ENCODE data around the gene ERI3.
"Not testable (repeated sequence)": the region's sequence is repeated elsewhere in the genome, so short reads cannot be mapped to it uniquely, and the experiment has no call there.

ERI3 gene

DNA sequence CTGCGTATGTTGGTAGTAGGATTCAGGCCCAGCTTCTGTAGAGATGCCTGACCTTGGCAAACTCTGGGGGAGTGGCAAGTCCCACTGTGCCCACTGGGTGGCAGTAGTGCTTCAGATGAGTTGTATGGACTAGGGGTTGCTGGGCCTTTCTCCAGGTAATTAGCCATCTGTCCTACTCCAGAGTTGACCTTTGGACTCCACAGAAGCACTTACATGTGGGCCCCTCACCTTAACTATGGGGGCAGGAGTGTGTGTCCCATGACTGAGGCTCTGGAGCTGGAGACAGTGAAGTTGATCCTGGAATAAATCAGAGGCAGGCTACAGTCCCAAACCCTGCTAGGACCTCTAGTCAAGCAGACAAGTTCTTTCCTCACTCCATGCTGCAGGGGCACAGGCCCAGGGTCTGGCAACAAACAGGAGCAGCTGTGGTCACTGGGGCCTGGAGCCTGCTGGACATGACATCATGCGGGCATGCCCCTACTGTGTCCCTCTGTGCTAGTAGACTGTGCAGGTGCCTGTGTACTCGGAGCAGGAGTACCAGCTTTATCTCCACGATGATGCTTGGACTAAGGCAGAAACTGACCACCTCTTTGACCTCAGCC lies 137.1 kb downstream of the ERI3 start:
- peak; percentile 90 for FAIRE-seq

DNA sequence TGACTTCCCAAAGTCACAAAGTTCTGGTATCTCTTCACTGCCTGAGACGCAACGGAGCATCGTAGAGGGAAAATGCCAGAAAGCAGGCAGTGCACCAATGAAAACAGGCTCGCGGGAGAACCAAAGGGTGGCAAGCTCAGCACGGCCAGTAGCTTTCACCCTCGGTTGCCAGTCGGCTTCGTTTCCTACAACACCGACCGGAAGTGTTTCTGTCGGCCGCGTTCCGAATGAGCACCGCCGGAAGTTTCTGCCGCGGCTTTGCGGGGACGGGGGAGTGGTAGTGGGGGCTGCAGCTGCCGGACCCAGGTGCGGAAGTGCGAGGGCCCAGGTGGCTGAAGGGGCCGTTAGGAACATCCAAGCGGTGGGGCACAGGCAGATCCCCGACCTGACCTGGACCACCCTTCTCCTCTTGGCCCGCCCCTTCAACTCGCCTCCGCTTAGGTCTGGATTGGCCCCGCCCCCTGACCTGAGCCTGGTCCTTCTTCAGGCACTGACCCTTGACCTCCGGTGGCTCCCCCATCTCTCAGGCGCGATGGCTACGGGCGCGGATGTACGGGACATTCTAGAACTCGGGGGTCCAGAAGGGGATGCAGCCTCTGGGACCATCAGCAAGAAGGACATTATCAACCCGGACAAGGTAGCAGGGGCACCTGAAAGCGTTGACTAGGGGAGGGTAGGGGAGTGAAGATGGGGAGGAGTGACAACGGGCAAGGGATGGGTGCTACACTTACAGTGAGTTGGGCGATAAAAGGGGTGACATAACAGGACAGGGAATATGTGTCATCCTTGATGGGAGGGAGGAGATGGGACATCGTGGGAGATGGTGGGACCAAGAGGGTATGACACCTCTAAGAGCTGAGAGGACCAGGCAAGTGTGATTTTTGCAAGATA lies 141.6 kb downstream of the ERI3 start, which contains the start of gene DMAP1:
TSS of gene DMAP1 (plus strand) at position 250 of the 891 bp plus-strand sequence. CDS start at position 533, 283 bp downstream.
- peak; percentile 90 for FAIRE-seq

More for the DNA sequence above, 137.1 kb downstream of the ERI3 start:
- DNase-seq (ENCODE audit: insufficient read length, low spot score), result peak; percentile 60

DNA sequence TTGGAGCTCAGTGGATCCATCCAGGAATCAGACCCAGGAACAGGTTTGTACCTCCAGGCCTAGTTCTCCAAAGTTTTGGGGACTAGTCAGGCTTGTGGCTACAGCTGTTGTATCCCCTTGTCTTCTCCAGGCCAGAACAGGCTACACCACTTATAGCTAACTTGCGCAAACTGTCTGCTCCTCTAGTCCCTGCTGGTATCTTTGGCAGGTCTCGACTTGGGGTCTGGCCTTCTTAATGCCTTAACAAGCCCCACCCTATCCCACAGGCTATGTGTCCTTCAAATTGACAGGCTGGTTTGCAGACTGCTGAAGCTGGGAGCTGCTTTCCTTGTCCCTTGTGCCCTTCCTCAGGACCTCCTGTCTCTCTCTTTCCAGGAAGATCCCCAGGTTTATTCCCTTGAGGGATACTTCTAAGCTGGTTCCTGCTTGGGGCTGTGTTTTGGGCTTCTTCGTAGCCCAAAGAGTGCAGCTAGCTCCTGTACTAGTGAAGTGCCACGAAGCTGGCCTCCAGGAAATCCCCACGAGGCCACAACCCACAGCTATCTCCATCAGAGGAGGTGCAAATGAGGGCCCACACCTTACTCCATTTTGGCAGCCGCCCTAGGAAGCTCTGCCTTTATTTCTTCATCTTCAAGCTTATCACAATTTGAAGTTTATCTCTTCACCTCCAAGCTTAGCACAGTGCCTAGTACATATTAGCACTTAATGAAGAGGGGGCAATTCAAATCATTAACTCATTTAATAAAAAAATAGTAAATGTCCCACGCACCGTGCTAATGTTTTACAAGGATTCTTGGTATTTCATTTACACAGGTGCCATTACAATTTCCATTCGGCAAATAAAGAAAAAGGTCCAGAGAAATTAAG lies 142.5 kb downstream of the ERI3 start:
- DNase-seq (ENCODE audit: insufficient read length, low spot score) (no peak), FAIRE-seq (peak; percentile 18)

More for the DNA sequence above, 141.6 kb downstream of the ERI3 start, which contains the start of gene DMAP1:
- peak; percentile 44 for DNase-seq (ENCODE audit: insufficient read length, low spot score)

DNA sequence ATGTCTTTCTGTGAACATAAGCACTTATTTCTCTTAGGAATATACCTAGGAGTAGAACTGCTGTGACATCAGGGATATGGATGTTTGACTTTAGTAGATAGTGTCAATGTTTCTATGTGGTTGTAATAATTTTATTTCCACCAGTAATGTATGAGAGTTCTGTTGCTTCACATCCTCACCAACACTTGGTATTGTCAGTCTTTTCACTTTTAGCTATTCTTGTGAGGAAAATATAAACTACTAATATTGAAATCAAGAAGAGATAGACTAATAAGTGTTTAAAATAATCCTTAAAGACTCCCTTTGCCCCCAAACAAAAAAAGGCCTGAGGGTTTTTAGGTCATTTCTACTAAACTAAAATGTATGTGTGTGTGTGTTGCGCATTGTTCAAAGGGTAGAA lies 144.5 kb downstream of the ERI3 start:
- DNase-seq (ENCODE audit: insufficient read length, low spot score) (no peak), FAIRE-seq (no peak)

DNA sequence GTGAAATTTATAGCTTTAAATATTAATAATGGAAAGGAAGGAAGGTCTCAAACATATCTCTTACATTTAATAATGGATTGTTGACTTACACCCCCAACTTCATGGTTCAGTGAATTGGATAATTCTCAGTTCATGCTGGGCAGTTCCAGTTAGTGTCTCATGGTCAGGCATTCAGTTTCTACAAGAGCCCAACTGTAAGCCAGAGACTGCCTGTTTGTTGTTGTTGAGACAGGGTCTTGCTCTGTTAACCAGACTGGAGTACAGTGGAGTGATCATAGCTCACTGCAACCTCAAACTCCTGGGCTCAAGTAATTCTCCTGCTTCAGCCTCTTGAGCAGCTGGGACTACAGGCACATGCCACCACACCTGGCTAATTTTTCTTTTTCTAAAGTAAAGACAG lies 146.8 kb downstream of the ERI3 start:
- no peak for DNase-seq (ENCODE audit: insufficient read length, low spot score)
- FAIRE-seq, result no peak

DNA sequence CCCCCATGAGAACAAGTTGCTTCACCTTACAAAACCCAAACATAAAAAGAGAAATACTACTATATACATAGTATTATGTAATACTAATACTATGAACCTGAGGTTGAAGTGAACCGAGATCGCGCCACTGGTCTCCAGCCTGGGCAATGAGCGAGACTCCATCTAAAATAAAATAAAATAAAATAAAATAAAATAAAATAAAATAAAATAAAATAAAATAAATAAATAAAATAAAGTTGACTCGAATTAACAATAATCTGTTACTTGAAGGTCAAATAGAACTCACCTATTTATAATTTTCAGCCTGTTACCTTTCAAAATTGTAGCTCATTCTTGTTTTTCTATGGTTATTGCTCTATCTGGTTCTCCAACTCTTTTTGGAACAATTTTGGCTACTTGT lies 148.5 kb downstream of the ERI3 start:
- not testable (repeated sequence) for FAIRE-seq; DNase-seq (ENCODE audit: insufficient read length, low spot score)

DNA sequence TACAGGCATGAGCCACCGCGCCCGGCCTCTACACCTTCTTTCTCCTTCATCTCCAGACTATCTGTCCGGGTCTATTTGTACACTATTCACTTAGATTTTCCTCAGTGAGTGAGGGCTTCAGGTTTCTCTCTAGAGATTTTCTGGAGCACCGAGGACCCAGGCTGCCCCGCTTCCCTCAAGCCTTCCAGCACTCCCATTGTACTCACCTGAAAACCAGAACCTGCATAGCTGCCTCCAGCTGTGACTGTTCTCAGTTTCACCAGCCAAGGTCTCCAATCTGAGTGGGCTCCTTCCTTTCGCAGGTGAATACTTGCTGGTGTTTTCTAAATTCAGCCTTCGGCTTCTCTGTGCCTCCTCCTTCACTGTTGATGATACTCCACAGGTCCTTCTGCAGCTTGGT lies 154.7 kb downstream of the ERI3 start:
- DNase-seq (ENCODE audit: insufficient read length, low spot score) (no peak), FAIRE-seq (no peak)

DNA sequence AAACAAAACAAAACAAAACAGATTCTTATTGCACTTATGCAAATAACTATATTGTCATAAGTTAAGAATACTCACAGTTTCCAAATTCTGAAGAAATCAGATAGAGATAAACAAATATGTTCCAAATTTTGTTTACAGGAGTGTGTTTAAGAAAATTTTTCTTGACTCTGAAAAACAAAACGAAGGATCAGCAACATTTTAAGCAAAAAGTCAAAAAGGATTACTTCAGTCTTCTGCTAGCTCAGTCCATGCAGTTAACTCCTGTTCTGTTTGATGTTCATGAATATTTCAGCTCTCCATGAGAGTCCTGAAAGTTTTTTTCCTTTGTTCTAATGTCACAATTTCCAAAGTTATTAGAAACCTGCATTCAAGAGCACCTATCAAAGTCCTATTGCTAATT lies 180.4 kb downstream of the ERI3 start:
- DNase-seq (ENCODE audit: insufficient read length, low spot score) (no peak), FAIRE-seq (no peak)

Data from GM19239 (cell line).